GM19099 (cell line): ENCODE measurements around the gene UBXN2A.

ENCODE experiments used
- POLR2A ChIP-seq: IDR thresholded peaks from 3 replicates; pipeline ENCODE4 v1.6.1; 2011; ENCODE audit warnings: low read depth; ENCODE audit not compliant: insufficient read length; ENCODE audit errors: extremely low read depth

UBXN2A gene

DNA sequence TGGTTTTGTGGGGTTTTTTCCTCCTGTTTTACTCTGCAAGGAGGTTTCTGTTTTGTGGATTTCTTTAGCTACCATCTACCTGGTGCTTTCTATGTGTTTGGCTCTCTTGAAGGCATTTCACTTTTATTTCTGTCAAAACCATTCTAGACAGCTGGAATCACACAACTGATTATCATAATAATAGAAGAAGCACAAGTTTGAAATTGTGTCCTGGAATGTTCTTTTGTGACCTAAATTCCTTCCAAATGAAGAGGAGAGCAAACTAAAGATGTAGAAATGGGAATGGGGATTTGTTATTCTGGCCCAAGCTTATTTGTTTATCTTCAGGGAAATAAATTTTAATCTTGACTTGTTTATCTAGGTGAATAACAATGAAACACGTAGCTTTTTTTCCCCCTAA is 52.7 kb downstream of the UBXN2A start:
- no peak for TF ChIP-seq POLR2A

GRCh38 chr2:23993736-23994269 is 53.5 kb downstream of the UBXN2A start:
- TF ChIP-seq POLR2A, result no peak

- TF ChIP-seq POLR2A, result no peak
These were observed 54.3 kb downstream of the UBXN2A start for GRCh38 chr2:23994567-23994966.

GRCh38 chr2:24007693-24008092 is 67.4 kb downstream of the UBXN2A start:
- no peak for TF ChIP-seq POLR2A

GRCh38 chr2:24008672-24009366 is 68.6 kb downstream of the UBXN2A start:
- no peak for TF ChIP-seq POLR2A

DNA sequence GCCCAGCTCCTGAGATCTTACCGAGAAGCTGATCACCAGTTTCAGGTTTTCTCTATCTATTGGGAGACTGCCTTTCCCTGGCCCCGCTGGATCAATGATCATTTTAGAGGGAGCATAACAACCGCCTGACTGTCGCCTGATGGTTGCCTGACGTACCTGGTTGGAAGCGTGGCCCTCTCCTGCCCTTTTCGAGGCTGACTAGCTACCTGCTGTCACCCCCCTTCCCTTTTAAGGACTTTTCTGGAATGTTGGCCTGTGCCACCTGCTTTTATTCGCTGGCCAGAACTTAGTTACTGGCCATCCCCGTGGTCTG is 69.1 kb downstream of the UBXN2A start:
- TF ChIP-seq POLR2A, result no peak

DNA sequence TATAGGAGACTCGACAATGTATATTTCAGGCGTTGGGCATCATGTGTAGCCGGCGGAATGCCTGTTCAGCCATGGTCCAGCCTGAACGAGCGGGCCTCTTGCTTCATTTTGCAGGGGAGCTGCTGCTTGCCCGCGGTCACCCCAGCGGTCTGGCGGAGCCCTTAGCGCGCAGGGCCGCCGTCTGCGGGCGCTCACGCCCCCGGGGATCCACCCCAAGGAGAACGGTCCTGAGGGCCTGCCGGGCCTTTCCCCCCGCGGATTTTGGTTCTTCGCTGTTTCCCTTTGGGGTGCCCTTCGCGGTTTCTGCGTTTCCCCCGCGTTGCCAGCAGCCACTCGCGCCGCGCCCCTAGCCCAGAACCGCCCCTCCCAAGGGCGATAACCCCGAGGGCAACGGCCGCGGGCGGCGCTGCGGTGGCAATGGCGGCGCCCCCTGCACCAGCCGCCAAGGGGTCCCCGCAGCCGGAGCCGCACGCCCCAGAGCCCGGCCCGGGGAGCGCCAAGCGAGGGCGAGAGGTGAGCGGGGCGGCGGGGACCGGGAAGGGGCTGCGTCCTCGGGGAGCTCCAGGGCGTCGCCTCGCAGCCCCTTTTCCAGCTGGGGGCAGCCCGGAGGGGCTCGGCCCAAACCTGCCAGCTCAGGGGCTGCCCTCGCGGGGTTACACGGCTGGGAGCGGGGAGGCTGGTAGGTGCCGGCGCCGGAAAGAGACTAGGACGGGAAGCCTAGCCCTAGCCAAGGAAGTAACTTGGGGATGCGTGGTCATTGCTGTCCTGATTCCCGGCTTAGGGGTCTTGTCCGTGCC is 69.6 kb downstream of the UBXN2A start, which contains the start of gene MFSD2B:
MFSD2B (plus strand) TSS at position 406 of the 797 bp plus-strand sequence; CDS start at position 418, 12 bp downstream.
- TF ChIP-seq POLR2A, result no peak

GRCh38 chr2:24010477-24011249 is 70.4 kb downstream of the UBXN2A start:
- no peak for TF ChIP-seq POLR2A

DNA sequence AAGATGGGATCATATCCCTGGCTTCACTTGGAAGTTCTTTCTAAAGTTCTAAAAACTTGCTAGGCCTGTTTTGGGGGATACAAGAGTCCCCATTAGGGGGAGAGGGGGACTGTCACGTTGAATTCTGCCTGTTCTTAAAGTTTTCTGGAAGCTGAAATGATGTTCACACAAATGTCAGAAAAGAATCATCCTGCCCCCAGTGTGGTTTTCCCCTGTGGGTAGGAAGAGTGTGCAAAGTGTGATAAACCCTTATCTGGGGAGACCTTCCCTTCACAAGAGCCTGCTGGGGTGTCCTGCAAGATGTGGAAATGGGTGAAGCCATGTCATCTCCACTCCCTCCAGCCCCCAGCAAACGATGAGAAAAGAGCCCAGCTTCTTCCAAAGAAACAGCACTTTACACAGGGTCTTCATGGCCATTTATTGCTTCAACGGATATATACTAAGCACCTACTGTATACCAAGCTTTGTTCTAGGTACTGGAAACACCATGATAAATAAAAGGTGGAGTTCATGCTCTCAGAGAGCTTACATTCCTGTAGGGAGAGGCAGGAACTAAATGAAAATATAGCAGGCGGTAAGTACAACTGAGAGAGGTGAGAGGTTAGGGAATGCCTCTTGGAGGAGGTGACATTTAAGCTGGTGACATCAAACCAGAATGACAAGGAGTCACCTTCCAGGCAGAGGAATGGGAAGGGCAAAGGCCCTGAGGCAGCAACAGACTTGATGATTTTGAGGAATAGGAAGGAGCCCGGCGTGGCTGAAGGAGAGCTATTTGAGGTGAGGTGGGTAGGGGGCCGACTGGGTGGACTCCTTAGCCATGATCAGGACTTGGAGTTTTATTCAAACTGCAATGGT is 71.2 kb downstream of the UBXN2A start:
- no peak for TF ChIP-seq POLR2A

GRCh38 chr2:24012521-24013188 is 72.4 kb downstream of the UBXN2A start:
- no peak for TF ChIP-seq POLR2A

DNA sequence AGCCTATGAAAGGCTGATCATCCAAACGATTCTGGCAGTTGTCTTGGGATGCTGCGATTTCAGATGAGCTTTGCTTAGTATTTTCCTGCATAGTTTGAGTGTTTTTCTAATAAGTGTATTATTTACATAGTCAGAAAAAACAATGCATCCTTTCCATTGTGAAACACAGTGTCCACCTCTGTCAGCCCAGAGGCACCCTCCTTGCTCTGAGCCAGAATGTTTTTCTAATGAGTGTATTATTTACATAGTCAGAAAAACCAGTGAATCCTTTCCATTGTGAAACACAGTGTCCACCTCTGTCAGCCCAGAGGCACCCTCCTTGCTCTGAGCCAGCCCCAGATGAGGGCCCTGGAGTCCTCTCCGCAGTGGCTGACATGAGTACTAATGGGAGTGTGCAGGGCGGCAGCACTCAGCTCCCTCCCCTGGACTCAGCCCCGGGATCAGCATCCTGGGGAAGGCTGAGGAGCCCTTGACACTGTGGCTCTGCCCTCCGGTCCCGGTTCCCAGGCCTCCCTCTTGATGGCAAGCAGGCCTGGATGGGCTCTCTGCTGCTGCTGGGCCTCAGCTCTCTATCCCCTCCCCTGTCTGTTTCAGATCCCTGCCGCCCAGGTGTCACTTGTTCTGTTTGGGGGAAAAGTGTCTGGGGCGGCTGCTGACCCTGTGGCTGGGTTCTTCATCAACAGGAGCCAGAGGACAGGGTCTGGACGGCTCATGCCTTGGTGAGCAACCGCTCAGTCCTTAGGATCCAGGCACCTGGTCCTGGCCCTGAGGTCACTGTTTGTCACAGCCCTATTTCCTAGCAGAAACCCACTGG is 75.5 kb downstream of the UBXN2A start:
- TF ChIP-seq POLR2A, result no peak

DNA sequence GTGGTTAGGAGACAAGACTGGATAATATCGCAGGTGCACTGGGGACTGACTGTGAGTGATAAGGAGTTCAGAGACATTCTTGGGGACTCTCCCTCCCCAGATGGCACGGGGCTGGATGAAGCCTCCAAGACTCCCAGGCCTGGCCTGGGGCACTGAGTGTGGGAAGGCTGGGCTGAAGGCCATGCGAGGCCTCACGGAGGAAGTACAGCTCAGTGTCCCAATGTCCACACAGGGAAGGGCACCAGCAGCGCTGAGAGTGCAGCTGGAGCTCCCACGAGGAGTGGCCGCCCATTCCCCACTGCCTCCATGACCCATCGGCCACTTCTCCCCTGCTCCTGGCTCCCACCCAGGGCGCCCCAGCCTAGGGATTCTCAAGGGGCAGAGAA is 76.1 kb downstream of the UBXN2A start:
- TF ChIP-seq POLR2A, result no peak
